ENCODE results near the gene KLHL21. TPM values are rescaled to one million over a fixed set of nuclear protein-coding genes. Genes with fewer than 3 reads are reported as not detected.

KLHL21 gene
- polyA plus RNA-seq, 2 of the 4 experiments (the other 2 are of a cell fraction), result 3.3 to 10.5 TPM

GRCh38 chr1:6648556-6648955 is 45.9 kb upstream of the KLHL21 start:
- no peak for TF ChIP-seq NFE2L2 (conservative IDR thresholded peaks at IDR 0.05; ENCODE audit: low read length)
- no peak for TF ChIP-seq ELK1 (IDR thresholded peaks at IDR 0.05; ENCODE audit: low read depth, low read length)
- TF ChIP-seq JUNB (IDR thresholded peaks at IDR 0.05), result no peak
- TF ChIP-seq, protein P1, sequence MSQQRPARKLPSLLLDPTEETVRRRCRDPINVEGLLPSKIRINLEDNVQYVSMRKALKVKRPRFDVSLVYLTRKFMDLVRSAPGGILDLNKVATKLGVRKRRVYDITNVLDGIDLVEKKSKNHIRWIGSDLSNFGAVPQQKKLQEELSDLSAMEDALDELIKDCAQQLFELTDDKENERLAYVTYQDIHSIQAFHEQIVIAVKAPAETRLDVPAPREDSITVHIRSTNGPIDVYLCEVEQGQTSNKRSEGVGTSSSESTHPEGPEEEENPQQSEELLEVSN (IDR thresholded peaks at IDR 0.05; ENCODE audit: borderline replicate concordance, low read depth), result no peak
- TF ChIP-seq HOXB13 (CRISPR knock-in tag; IDR thresholded peaks at IDR 0.05; ENCODE audit: low read depth), result no peak
- no peak for TF ChIP-seq RAD21 (conservative IDR thresholded peaks at IDR 0.05 in 1 of 2, IDR thresholded peaks at IDR 0.05 in 1 of 2)
- no peak for TF ChIP-seq HOXB5 (CRISPR knock-in tag; IDR thresholded peaks at IDR 0.05)
- CTCF ChIA-PET, result interaction anchor here (0.9 to 2.3 kb wide), 2 partner anchors 162 to 167 kb away, joined by 3 to 14 read pairs; no protein-coding TSS in a partner anchor
- WGBS (ENCODE audit: missing lambda C conversion rate), result 93% methylated on average over 6 of the region's 6 CpGs
- Histone ChIP-seq H3K27ac (no peak overlapping the region), H3K4me1 (no peaks in the 10 kb centered on the region), H3K4me3 (no peak overlapping the region), H3K9me3 (no peaks in the 10 kb centered on the region), H3K4me2 (no peak overlapping the region)
- POLR2A ChIA-PET, result no interaction called here
- FAIRE-seq, result no peak
- no peak for ATAC-seq
- no peak for DNase-seq (ENCODE audit: low read depth in 1 of 2, low spot score in 1 of 2)

DNA sequence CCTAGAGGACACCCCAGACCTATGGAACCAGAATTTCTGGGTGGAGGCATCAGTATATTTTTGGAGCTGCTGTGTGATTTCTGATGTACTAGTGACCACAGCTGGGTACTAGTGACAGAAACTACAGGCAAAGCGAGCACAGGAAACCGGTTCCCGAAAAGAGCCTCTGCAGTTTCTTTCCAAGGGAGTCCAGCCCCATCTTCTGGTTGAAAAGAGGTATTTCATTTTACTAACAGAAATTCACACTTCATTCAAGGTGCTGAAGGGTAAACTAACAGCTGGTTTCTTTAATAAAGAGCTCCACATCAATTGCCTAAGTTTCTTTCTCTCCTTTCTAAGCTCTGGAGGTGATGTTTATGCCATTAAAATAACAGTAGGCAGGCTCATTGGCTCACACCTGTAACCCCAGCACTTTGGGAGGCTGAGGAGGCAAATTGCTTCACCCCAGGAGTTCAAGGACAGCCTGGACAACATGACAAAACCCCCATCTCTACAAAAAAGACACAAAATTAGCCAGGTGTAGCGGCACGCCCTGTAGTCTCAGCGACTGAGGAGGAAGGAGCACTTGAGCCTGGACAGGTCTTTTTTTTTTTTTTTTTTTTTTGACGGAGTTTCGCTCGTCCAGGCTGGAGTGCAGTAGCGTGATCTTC is 44.0 kb upstream of the KLHL21 start:
- FAIRE-seq (no peak), ATAC-seq (peak; percentile 63 to 75; a peak in 4 of 6 replicates), DNase-seq (ENCODE audit: low read depth in 1 of 2, low spot score in 1 of 2) (peak; percentile 28 to 31)
- TF ChIP-seq ATOH8 (CRISPR knock-in tag; IDR thresholded peaks at IDR 0.05; ENCODE audit: low read depth) (no peak), RAD21 (conservative IDR thresholded peaks at IDR 0.05 in 1 of 2, IDR thresholded peaks at IDR 0.05 in 1 of 2) (peak; percentile 41 to 60; a peak in 4 of 5 replicates), CEBPB (IDR thresholded peaks at IDR 0.05) (no peak), TP53 (CRISPR knock-in tag; IDR thresholded peaks at IDR 0.05) (no peak)
- TF ChIP-seq, protein P2, sequence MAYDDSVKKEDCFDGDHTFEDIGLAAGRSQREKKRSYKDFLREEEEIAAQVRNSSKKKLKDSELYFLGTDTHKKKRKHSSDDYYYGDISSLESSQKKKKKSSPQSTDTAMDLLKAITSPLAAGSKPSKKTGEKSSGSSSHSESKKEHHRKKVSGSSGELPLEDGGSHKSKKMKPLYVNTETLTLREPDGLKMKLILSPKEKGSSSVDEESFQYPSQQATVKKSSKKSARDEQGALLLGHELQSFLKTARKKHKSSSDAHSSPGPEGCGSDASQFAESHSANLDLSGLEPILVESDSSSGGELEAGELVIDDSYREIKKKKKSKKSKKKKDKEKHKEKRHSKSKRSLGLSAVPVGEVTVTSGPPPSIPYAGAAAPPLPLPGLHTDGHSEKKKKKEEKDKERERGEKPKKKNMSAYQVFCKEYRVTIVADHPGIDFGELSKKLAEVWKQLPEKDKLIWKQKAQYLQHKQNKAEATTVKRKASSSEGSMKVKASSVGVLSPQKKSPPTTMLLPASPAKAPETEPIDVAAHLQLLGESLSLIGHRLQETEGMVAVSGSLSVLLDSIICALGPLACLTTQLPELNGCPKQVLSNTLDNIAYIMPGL (CRISPR knock-in tag; IDR thresholded peaks at IDR 0.05; ENCODE audit: borderline replicate concordance), result no peak
- TF ChIP-seq, protein P3, sequence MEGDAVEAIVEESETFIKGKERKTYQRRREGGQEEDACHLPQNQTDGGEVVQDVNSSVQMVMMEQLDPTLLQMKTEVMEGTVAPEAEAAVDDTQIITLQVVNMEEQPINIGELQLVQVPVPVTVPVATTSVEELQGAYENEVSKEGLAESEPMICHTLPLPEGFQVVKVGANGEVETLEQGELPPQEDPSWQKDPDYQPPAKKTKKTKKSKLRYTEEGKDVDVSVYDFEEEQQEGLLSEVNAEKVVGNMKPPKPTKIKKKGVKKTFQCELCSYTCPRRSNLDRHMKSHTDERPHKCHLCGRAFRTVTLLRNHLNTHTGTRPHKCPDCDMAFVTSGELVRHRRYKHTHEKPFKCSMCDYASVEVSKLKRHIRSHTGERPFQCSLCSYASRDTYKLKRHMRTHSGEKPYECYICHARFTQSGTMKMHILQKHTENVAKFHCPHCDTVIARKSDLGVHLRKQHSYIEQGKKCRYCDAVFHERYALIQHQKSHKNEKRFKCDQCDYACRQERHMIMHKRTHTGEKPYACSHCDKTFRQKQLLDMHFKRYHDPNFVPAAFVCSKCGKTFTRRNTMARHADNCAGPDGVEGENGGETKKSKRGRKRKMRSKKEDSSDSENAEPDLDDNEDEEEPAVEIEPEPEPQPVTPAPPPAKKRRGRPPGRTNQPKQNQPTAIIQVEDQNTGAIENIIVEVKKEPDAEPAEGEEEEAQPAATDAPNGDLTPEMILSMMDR (IDR thresholded peaks at IDR 0.05), result peak; percentile 49
- Histone ChIP-seq H3K27ac (no peak overlapping the region), H3K4me2 (no peak overlapping the region), H3K9me3 (no peaks in the 10 kb centered on the region), H3K4me3 (no peak overlapping the region), H3K4me1 (no peaks in the 10 kb centered on the region)
- POLR2A ChIA-PET, result no interaction called here
- CTCF ChIA-PET, result interaction anchor here (0.6 to 4.3 kb wide), 13 partner anchors 9 to 237 kb away, joined by 3 to 21 read pairs (median 5); partner anchors contain the start of genes NOL9 and TAS1R1
- WGBS (ENCODE audit: missing lambda C conversion rate), result 63% methylated on average over 8 of the region's 10 CpGs

DNA sequence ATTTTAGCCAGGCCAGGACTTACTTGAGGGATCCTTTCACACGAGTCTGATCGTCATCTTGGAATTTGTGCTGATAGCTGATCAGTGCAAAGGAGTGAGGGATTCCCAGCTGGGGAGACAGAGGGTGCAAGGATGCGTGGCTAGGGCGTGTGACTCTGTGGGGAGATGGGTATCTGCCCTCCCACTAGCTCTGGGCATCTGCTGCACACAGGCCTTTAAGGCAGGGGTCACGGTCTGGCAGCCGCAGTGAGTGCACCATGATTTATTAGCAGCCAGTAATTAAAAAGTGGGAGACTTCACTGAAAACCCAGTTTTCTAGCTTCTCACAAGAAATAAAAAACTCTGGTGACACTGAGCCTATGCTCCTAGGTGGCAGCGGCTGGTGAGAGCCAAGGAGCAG is 42.3 kb upstream of the KLHL21 start:
- ATAC-seq (no peak), DNase-seq (ENCODE audit: low read depth in 1 of 2, low spot score in 1 of 2) (no peak), FAIRE-seq (no peak)
- Histone ChIP-seq H3K4me3 (no peak overlapping the region), H3K9me3 (no peaks in the 10 kb centered on the region), H3K4me1 (no peaks in the 10 kb centered on the region), H3K27ac (no peak overlapping the region), H3K4me2 (no peak overlapping the region)
- POLR2A ChIA-PET, result no interaction called here
- CTCF ChIA-PET, result interaction anchor here (1.0 to 4.3 kb wide), 3 partner anchors 10 to 159 kb away, joined by 3 to 14 read pairs (median 7); partner anchors contain the start of genes NOL9 and TAS1R1
- 89% methylated on average over 5 of the region's 7 CpGs for WGBS (ENCODE audit: missing lambda C conversion rate)
- TF ChIP-seq MAFK (IDR thresholded peaks at IDR 0.05; ENCODE audit: partially characterized antibody) (no peak), TFCP2L1 (CRISPR knock-in tag; IDR thresholded peaks at IDR 0.05) (no peak), RCOR1 (IDR thresholded peaks at IDR 0.05; ENCODE audit: low read depth, low read length) (no peak), ZFP36 (IDR thresholded peaks at IDR 0.05; ENCODE audit: borderline replicate concordance, partially characterized antibody) (no peak), HOXA7 (CRISPR knock-in tag; IDR thresholded peaks at IDR 0.05) (no peak), MYC (IDR thresholded peaks at IDR 0.05; ENCODE audit: borderline replicate concordance, low read length) (no peak), POLR2A (IDR thresholded peaks at IDR 0.05; ENCODE audit: low read length) (no peak), ELK1 (IDR thresholded peaks at IDR 0.05; ENCODE audit: low read depth, low read length) (no peak), BHLHE40 (IDR thresholded peaks at IDR 0.05; ENCODE audit: low read depth, low read length) (no peak), EHF (CRISPR knock-in tag; IDR thresholded peaks at IDR 0.05) (no peak)
- TF ChIP-seq, protein P2 (CRISPR knock-in tag; IDR thresholded peaks at IDR 0.05; ENCODE audit: borderline replicate concordance), result no peak

Data from A549 (cell line).